Nephron (organoid): ENCODE data around the gene TRPT1.

Source experiments
- H3K27ac Mint-ChIP-seq, 3 experiments: 2 replicates each; pipeline ENCODE4 v1.8.0; 2020; ENCODE audit warnings: mixed read lengths in 3 of 3, mild to moderate bottlenecking in 2 of 3, moderate library complexity in 1 of 3
- H3K27me3 Mint-ChIP-seq: 2 replicates; pipeline ENCODE4 v1.8.0; 2021; ENCODE audit warnings: low read depth, mild to moderate bottlenecking, moderate library complexity, mixed read lengths
- H3K36me3 Mint-ChIP-seq: 2 replicates; pipeline ENCODE4 v1.8.0; 2020; ENCODE audit warnings: low read depth, mixed read lengths
- H3K4me1 Mint-ChIP-seq: 2 replicates; pipeline ENCODE4 v1.8.0; 2020; ENCODE audit warnings: mixed read lengths
- H3K4me3 Mint-ChIP-seq, 3 experiments: 2 replicates each; pipeline ENCODE4 v1.8.0; 2020; ENCODE audit warnings: mild to moderate bottlenecking in 3 of 3, mixed read lengths in 3 of 3, moderate library complexity in 2 of 3
- H3K9me3 Mint-ChIP-seq: 2 replicates; pipeline ENCODE4 v1.8.0; 2020; ENCODE audit warnings: mixed read lengths
- TF ChIP-seq, protein P1 (sequence below), 3 experiments: fragments of 200-600 bp; sonication (generic); IDR thresholded peaks; one replicate each; pipeline ENCODE4 v1.5.0; 2021; ENCODE audit warnings: antibody characterized with exemption in 3 of 3; ENCODE audit not compliant: unreplicated experiment in 3 of 3

The TRPT1 gene

GRCh38 chr11:64220798-64221197 is 5.2 kb downstream of the TRPT1 start:
- H3K36me3 Mint-ChIP-seq: no peaks in the 10 kb centered on the region
- no peaks in the 10 kb centered on the region for H3K9me3 Mint-ChIP-seq
- no peak overlapping the region for H3K27ac Mint-ChIP-seq
- H3K4me3 Mint-ChIP-seq: no peak overlapping the region
- TF ChIP-seq, protein P1, sequence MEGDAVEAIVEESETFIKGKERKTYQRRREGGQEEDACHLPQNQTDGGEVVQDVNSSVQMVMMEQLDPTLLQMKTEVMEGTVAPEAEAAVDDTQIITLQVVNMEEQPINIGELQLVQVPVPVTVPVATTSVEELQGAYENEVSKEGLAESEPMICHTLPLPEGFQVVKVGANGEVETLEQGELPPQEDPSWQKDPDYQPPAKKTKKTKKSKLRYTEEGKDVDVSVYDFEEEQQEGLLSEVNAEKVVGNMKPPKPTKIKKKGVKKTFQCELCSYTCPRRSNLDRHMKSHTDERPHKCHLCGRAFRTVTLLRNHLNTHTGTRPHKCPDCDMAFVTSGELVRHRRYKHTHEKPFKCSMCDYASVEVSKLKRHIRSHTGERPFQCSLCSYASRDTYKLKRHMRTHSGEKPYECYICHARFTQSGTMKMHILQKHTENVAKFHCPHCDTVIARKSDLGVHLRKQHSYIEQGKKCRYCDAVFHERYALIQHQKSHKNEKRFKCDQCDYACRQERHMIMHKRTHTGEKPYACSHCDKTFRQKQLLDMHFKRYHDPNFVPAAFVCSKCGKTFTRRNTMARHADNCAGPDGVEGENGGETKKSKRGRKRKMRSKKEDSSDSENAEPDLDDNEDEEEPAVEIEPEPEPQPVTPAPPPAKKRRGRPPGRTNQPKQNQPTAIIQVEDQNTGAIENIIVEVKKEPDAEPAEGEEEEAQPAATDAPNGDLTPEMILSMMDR (IDR thresholded peaks at IDR 0.05; ENCODE audit: unreplicated experiment in 3 of 3): no peak
- H3K4me1 Mint-ChIP-seq: peaks cover 5% of the 10 kb centered on the region
- no peaks in the 10 kb centered on the region for H3K27me3 Mint-ChIP-seq

DNA sequence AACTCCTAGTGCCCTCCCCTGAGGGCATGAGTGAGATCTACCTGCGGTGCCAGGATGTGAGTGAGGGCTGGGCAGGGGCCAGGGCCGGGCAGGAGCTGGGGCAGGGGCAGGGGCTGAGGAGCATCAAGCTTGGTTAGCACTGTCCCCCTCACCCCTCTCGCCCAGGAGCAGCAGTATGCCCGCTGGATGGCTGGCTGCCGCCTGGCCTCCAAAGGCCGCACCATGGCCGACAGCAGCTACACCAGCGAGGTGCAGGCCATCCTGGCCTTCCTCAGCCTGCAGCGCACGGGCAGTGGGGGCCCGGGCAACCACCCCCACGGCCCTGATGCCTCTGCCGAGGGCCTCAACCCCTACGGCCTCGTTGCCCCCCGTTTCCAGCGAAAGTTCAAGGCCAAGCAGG is 5.7 kb downstream of the TRPT1 start:
- Mint-ChIP-seq H3K27me3 (no peaks in the 10 kb centered on the region), H3K9me3 (no peaks in the 10 kb centered on the region), H3K36me3 (no peaks in the 10 kb centered on the region), H3K27ac (no peak overlapping the region), H3K4me1 (peaks cover 3% of the 10 kb centered on the region), H3K4me3 (no peak overlapping the region)
- TF ChIP-seq, protein P1 (IDR thresholded peaks at IDR 0.05; ENCODE audit: unreplicated experiment in 3 of 3): no peak

- H3K36me3 Mint-ChIP-seq: no peaks in the 10 kb centered on the region
- TF ChIP-seq, protein P1 (IDR thresholded peaks at IDR 0.05; ENCODE audit: unreplicated experiment in 3 of 3): no peak
- H3K27ac Mint-ChIP-seq: no peak overlapping the region
- H3K4me1 Mint-ChIP-seq: no peaks in the 10 kb centered on the region
- no peak overlapping the region for H3K4me3 Mint-ChIP-seq
- no peaks in the 10 kb centered on the region for H3K9me3 Mint-ChIP-seq
- no peaks in the 10 kb centered on the region for H3K27me3 Mint-ChIP-seq
Observed at GRCh38 chr11:64219755-64220154, 6.2 kb downstream of the TRPT1 start.

DNA sequence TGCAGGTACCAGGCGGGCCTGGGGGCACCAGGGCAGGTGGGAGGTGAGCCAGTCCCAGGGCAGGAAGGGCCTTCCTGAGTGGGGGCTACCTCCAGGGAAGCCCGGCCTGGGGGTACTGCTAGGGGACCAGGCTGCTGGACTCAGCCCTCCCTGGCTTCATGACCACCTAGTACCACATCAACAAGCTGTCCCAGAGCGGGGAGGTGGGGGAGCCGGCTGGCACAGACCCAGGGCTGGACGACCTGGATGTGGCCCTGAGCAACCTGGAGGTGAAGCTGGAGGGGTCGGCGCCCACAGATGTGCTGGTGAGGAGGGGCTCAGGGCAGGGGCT is 6.7 kb downstream of the TRPT1 start:
- Mint-ChIP-seq H3K27me3 (no peaks in the 10 kb centered on the region), H3K36me3 (no peaks in the 10 kb centered on the region), H3K4me1 (no peaks in the 10 kb centered on the region), H3K4me3 (no peak overlapping the region), H3K27ac (no peak overlapping the region), H3K9me3 (no peaks in the 10 kb centered on the region)
- TF ChIP-seq, protein P1 (IDR thresholded peaks at IDR 0.05; ENCODE audit: unreplicated experiment in 3 of 3): no peak

GRCh38 chr11:64218628-64219353 is 7.2 kb downstream of the TRPT1 start:
- Mint-ChIP-seq H3K4me1 (no peaks in the 10 kb centered on the region), H3K9me3 (no peaks in the 10 kb centered on the region), H3K36me3 (no peaks in the 10 kb centered on the region), H3K27ac (no peak overlapping the region), H3K4me3 (no peak overlapping the region), H3K27me3 (no peaks in the 10 kb centered on the region)
- TF ChIP-seq, protein P1 (IDR thresholded peaks at IDR 0.05; ENCODE audit: unreplicated experiment in 3 of 3): no peak

DNA sequence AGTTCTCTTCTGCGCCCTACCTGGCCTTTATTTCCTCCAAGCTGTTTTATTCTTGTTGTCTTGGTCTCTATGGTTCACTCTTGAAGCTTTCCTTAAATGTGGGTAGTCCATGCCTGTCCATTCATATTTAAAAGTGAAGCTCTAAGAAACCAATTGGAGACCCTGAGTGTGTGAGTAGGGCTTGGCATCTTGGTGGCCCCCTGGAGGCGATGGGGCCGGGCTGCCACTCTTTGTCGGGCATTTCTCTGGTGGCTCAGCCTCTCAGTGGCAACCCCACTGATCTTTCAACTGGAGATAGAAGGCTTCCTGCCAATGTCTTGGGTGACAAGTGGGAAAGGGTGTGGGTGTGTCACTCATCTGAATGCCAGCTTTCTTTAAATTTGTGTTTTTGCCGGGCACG is 9.1 kb downstream of the TRPT1 start:
- no peak overlapping the region for H3K27ac Mint-ChIP-seq
- no peak overlapping the region for H3K4me3 Mint-ChIP-seq
- TF ChIP-seq, protein P1 (IDR thresholded peaks at IDR 0.05; ENCODE audit: unreplicated experiment in 3 of 3): no peak
- H3K36me3 Mint-ChIP-seq: no peaks in the 10 kb centered on the region
- H3K27me3 Mint-ChIP-seq: no peaks in the 10 kb centered on the region
- no peaks in the 10 kb centered on the region for H3K4me1 Mint-ChIP-seq
- no peaks in the 10 kb centered on the region for H3K9me3 Mint-ChIP-seq
